Type B pancreatic cell (in vitro differentiated cells): ENCODE measurements around the gene VCY1B. TPM values are rescaled to one million over a fixed set of nuclear protein-coding genes. Genes with fewer than 3 reads are reported as not detected.
"Not testable (repeated sequence)": the region's sequence is repeated elsewhere in the genome, so short reads cannot be mapped to it uniquely, and the experiment has no call there.

Experiments
- DNase-seq: peaks from one replicate; pipeline ENCODE4 v3.0.0; 2021; ENCODE audit warnings: mixed read lengths; ENCODE audit not compliant: unreplicated experiment; ENCODE audit errors: extremely low spot score
- H3K27ac Mint-ChIP-seq: 2 replicates; pipeline ENCODE4 v1.8.0; 2021; ENCODE audit warnings: mild to moderate bottlenecking, mixed read lengths
- H3K27me3 Mint-ChIP-seq: 2 replicates; pipeline ENCODE4 v1.8.0; 2021; ENCODE audit warnings: mixed read lengths
- H3K36me3 Mint-ChIP-seq: 2 replicates; pipeline ENCODE4 v1.8.0; 2021; ENCODE audit warnings: mixed read lengths
- H3K4me1 Mint-ChIP-seq: one replicate; pipeline ENCODE4 v1.8.0; 2021; ENCODE audit warnings: mixed read lengths; ENCODE audit not compliant: unreplicated experiment
- H3K4me3 Mint-ChIP-seq: 2 replicates; pipeline ENCODE4 v1.8.0; 2021; ENCODE audit warnings: mild to moderate bottlenecking, mixed read lengths
- H3K9me3 Mint-ChIP-seq: 2 replicates; pipeline ENCODE4 v1.8.0; 2021; ENCODE audit warnings: mixed read lengths
- CTCF ChIP-seq: fragments of 200-600 bp; sonication (generic); conservative IDR thresholded peaks from 2 replicates; pipeline ENCODE4 v1.5.0; 2021; ENCODE audit warnings: antibody characterized with exemption, mild to moderate bottlenecking
- long read RNA-seq: library from polyadenylated mRNA; unstranded; transcript quantifications from one replicate; pipeline ENCODE4 v2.0.0, GENCODE V29; 2020
- total RNA-seq: library from RNA; stranded (reverse); gene quantifications from 2 replicates; pipeline ENCODE4 v1.2.1, GENCODE V29; 2021; ENCODE audit warnings: low replicate concordance

The VCY1B gene
- total RNA-seq, result not detected in 2 replicates
- long read RNA-seq, result 0 reads

DNA sequence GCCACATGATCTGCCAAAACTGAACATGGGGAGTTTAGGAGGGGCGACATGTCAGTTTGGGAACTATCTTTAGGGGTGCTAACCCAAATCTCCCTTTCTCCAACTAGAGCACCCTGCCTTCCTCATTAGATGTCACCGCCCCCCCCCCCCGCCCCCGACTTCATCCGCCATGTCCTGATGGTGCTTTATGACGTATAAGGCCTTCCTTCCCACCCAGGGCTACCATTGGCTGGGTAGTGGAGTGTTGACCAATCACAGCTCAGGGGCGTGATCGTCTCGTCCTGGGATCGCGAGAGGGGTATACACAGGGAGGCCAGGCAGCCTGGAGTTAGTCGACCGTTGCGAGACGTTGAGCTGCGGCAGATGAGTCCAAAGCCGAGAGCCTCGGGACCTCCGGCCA is at the start of gene VCY1B:
Gene VCY1B, plus strand, starts transcription at position 301 of the 400 bp plus-strand sequence. Its CDS starts 63 bp downstream, at position 364.
- H3K9me3 Mint-ChIP-seq, H3K27me3 Mint-ChIP-seq, H3K36me3 Mint-ChIP-seq, H3K4me3 Mint-ChIP-seq, H3K27ac Mint-ChIP-seq, H3K4me1 Mint-ChIP-seq, DNase-seq: not testable (repeated sequence)

- DNase-seq, result not testable (repeated sequence)
These were observed 44.1 kb upstream of the VCY1B start for GRCh38 chrY:14011916-14012315.

DNA sequence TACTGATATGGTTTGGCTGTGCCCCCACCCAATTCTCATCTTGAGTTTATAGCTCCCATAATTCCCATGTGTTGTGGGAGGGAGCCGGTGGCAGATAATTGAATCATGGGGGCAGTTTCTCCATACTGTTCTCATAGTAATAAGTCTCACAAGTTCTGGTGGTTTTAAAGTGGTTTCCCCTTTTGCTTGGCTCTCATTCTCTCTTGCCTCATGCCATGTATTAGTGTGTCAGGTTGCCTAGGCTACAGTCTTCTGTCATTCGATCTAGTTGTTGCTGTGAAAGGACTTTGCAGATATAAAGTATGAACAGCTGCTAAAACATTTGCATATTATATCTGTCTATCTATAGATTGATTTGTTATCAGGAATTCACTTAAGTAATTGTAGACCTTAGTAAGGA is 25.6 kb upstream of the VCY1B start:
- H3K9me3 Mint-ChIP-seq, H3K4me3 Mint-ChIP-seq, H3K27ac Mint-ChIP-seq, H3K27me3 Mint-ChIP-seq, H3K36me3 Mint-ChIP-seq, H3K4me1 Mint-ChIP-seq, DNase-seq: not testable (repeated sequence)

More at GRCh38 chrY:14011916-14012315, 44.1 kb upstream of the VCY1B start:
- not testable (repeated sequence) for H3K4me1 Mint-ChIP-seq, H3K9me3 Mint-ChIP-seq, H3K27me3 Mint-ChIP-seq, H3K4me3 Mint-ChIP-seq, H3K27ac Mint-ChIP-seq, H3K36me3 Mint-ChIP-seq

DNA sequence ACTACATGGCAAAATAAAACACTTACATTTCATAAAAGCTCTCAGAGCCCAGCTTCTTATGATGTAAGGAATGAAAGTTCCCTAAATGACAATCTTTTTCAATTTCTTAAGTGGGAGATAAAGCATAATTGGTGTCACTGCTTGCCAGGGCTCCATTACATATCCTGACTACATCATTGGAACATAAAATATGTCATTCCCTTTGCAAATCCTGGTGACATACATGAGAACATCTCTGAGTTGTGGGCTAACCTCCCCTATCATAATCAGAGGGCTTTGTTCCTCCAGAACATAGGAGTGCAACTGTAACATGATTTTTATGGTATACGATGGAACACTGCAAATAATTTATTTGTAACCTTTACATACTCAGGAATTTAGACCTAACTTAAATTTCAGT is 29.9 kb downstream of the VCY1B start:
- no peaks in the 10 kb centered on the region for H3K27me3 Mint-ChIP-seq
- H3K27ac Mint-ChIP-seq, result no peak overlapping the region
- no peaks in the 10 kb centered on the region for H3K36me3 Mint-ChIP-seq
- no peak for TF ChIP-seq CTCF
- H3K4me1 Mint-ChIP-seq, result no peaks in the 10 kb centered on the region
- H3K9me3 Mint-ChIP-seq, result no peaks in the 10 kb centered on the region
- no peak for DNase-seq
- H3K4me3 Mint-ChIP-seq, result no peak overlapping the region

Other genes starting within 250 kb of the VCY1B start
- not detected in 2 replicates for gene VCY, start 69.8 kb upstream of the VCY1B start, total RNA-seq